Mesothelial cell of epicardium (in vitro differentiated cells): Measurements from ENCODE around the gene HILPDA. TPM values are rescaled to one million over a fixed set of nuclear protein-coding genes. Genes with fewer than 3 reads are reported as not detected.

Experiments
- DNase-seq, 2 experiments: peaks; one replicate each; pipeline ENCODE4 v3.0.0; 2021; ENCODE audit warnings: low spot score in 2 of 2; ENCODE audit not compliant: unreplicated experiment in 2 of 2
- H3K27ac Mint-ChIP-seq: 2 replicates; pipeline ENCODE4 v1.8.0; 2021; ENCODE audit warnings: mixed read lengths
- H3K27me3 Mint-ChIP-seq: 2 replicates; pipeline ENCODE4 v1.8.0; 2021; ENCODE audit warnings: low read depth, mixed read lengths
- H3K36me3 Mint-ChIP-seq: 2 replicates; pipeline ENCODE4 v1.8.0; 2021; ENCODE audit warnings: mixed read lengths
- H3K4me1 Mint-ChIP-seq: 2 replicates; pipeline ENCODE4 v1.8.0; 2021; ENCODE audit warnings: mixed read lengths
- H3K4me3 Mint-ChIP-seq: 2 replicates; pipeline ENCODE4 v1.8.0; 2021; ENCODE audit warnings: mild to moderate bottlenecking, moderate library complexity, mixed read lengths
- H3K9me3 Mint-ChIP-seq: 2 replicates; pipeline ENCODE4 v1.8.0; 2021; ENCODE audit warnings: mixed read lengths
- total RNA-seq: library from RNA; stranded (reverse); gene quantifications from 3 replicates; pipeline ENCODE4 v1.2.1, GENCODE V29; 2021
- TF ChIP-seq, protein P1 (sequence below): fragments of 200-600 bp; sonication (generic); IDR thresholded peaks from one replicate; pipeline ENCODE4 v1.5.0; 2021; ENCODE audit warnings: antibody characterized with exemption; ENCODE audit not compliant: unreplicated experiment

The HILPDA gene
- total RNA-seq, 1 donor from 2014 or later = 25.6 TPM

DNA sequence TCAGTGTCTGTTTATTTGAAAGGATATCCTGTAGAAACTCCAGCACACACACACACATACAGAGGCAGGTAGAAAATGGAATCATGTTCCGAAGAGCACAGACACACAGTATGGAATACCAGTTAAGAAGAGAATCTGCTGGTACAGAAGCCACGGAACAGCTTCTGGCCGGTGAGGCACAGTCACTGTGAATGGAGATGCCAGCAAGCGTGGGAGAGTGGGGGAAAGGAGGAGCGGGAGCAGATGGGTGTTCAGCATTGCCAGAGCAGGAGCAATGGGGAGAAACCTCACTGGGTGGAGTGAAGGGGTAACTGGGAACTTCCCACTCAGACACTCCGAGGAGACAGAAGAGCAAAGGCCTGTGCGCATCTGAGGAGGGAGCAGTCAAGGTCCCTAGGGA, 36.4 kb upstream of the HILPDA start:
- H3K9me3 Mint-ChIP-seq = no peaks in the 10 kb centered on the region
- H3K36me3 Mint-ChIP-seq = no peaks in the 10 kb centered on the region
- DNase-seq = no peak
- no peak overlapping the region for H3K4me3 Mint-ChIP-seq
- no peak overlapping the region for H3K27ac Mint-ChIP-seq
- no peaks in the 10 kb centered on the region for H3K27me3 Mint-ChIP-seq
- peaks cover 9% of the 10 kb centered on the region for H3K4me1 Mint-ChIP-seq
- TF ChIP-seq, protein P1, sequence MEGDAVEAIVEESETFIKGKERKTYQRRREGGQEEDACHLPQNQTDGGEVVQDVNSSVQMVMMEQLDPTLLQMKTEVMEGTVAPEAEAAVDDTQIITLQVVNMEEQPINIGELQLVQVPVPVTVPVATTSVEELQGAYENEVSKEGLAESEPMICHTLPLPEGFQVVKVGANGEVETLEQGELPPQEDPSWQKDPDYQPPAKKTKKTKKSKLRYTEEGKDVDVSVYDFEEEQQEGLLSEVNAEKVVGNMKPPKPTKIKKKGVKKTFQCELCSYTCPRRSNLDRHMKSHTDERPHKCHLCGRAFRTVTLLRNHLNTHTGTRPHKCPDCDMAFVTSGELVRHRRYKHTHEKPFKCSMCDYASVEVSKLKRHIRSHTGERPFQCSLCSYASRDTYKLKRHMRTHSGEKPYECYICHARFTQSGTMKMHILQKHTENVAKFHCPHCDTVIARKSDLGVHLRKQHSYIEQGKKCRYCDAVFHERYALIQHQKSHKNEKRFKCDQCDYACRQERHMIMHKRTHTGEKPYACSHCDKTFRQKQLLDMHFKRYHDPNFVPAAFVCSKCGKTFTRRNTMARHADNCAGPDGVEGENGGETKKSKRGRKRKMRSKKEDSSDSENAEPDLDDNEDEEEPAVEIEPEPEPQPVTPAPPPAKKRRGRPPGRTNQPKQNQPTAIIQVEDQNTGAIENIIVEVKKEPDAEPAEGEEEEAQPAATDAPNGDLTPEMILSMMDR = no peak

DNA sequence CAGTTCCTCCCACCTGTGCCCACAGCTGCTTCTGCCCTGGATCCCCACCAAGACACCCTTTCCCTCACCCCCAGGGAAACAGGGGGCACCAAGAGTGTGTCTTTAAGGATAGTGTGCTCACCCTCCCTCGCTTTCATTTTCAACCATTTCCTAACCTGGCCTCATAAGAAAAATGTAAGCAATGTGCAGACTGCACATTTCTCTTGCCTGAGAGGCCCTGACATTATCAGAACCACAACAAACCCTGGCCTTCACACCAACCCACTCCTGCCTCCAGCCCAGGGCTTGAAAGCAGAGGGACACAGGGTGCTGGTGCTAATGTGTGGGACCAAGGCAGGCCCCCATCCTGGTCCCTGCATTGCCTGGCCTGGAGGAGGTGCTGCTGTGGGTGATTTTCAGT, 34.9 kb upstream of the HILPDA start:
- Mint-ChIP-seq H3K36me3 (no peaks in the 10 kb centered on the region), H3K27ac (peak overlapping the region; percentile 69), H3K27me3 (no peaks in the 10 kb centered on the region), H3K4me3 (no peak overlapping the region), H3K4me1 (peaks cover 9% of the 10 kb centered on the region), H3K9me3 (no peaks in the 10 kb centered on the region)
- no peak for DNase-seq
- TF ChIP-seq, protein P1 = no peak

DNA sequence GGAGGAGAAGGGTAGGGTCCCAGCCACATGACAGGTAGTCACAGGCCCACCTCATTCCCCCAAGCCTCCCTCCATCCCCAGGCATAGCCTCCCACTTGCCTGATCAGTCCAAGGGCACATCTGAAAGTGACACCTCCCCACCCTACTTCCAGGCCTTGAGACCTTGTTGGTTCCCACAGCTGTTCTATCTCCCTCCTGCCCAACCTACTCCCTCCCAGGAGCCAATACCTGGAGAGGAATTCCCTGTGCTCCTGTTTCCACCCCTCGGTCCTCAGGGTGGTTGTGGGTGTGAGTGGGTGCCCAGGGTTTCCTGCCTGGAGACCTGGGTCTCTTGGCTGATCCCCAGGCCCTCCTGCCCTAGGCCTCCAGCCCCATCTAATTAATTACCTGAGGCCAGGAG, 34.3 kb upstream of the HILPDA start:
- no peak overlapping the region for H3K27ac Mint-ChIP-seq
- TF ChIP-seq, protein P1 = no peak
- no peaks in the 10 kb centered on the region for H3K36me3 Mint-ChIP-seq
- H3K4me1 Mint-ChIP-seq = peaks cover 9% of the 10 kb centered on the region
- no peak overlapping the region for H3K4me3 Mint-ChIP-seq
- no peak for DNase-seq
- H3K9me3 Mint-ChIP-seq = no peaks in the 10 kb centered on the region
- H3K27me3 Mint-ChIP-seq = no peaks in the 10 kb centered on the region

DNA sequence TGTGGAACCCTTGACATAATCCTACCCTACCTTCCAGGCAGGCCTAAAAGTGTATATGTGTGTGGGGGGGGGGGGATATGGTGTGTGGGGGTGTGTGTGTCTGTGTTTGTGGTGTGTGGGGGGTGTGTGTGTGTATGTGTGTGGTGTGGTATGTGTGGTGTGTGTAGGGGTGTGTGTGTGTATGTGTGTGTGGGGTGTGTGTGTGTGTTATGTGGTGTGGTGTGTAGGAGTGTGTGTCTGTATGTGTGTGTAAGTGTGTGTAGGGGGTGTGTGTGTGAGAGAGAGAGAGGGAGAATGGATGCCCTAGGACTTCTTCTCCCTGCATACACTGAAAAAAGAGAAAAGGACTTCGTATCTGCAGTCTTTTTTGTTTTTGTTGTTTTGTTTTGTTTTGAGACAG, 33.6 kb upstream of the HILPDA start:
- no peaks in the 10 kb centered on the region for H3K9me3 Mint-ChIP-seq
- no peak for DNase-seq
- no peak overlapping the region for H3K4me3 Mint-ChIP-seq
- H3K36me3 Mint-ChIP-seq = no peaks in the 10 kb centered on the region
- no peak overlapping the region for H3K27ac Mint-ChIP-seq
- H3K27me3 Mint-ChIP-seq = no peaks in the 10 kb centered on the region
- TF ChIP-seq, protein P1 = no peak
- H3K4me1 Mint-ChIP-seq = peaks cover 9% of the 10 kb centered on the region

DNA sequence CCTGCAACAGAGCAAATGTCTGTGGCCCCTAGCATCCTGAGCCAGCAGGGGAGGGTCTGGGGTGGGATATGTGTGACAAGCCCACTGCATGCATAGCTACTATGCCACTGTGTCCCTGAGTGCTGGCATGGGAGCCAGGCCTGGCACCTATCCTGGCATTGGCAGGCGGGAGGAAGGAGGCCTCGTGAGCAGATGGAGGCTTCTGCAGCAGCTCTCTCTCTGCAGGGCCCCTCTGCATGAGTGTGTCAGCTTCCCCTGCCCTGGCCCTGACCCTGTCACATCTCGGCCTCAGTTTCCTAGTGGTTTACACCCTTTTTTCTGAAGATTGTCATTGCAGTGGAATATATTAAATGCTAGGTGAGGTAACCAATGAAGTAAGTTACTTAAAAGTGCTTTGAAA, 32.8 kb upstream of the HILPDA start:
- no peak overlapping the region for H3K4me3 Mint-ChIP-seq
- no peaks in the 10 kb centered on the region for H3K36me3 Mint-ChIP-seq
- DNase-seq = no peak
- H3K9me3 Mint-ChIP-seq = no peaks in the 10 kb centered on the region
- no peaks in the 10 kb centered on the region for H3K27me3 Mint-ChIP-seq
- TF ChIP-seq, protein P1 = no peak
- H3K27ac Mint-ChIP-seq = no peak overlapping the region
- H3K4me1 Mint-ChIP-seq = peaks cover 9% of the 10 kb centered on the region

DNA sequence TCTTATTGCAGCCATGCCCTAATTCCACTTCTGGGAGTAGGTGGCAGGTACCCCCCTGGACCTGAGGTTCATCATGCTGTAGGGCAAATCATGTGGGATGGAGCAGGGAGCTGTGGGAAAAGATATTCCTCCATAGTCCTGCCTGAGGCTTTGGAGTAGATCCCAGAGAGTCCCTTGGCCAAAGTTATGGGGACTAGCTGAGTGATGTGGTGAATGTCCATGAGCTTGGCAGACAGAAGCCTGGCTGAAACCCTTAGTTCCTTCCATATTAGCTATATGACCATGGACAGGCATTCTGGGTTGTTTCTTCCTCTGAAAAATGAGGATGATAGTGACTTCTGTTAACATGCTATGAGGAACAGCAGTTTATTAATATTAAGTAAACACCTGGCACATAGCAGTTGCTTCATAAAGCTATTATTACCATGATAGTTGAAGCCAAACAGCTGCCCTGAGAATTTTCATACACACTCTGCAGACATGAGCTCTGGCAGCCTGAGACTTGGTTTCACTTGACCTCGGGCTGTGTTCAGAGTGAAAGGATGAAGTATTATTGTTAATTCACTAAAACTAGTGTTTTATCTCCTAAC, 30.9 kb upstream of the HILPDA start:
- peaks cover 9% of the 10 kb centered on the region for H3K4me1 Mint-ChIP-seq
- H3K4me3 Mint-ChIP-seq = no peak overlapping the region
- no peaks in the 10 kb centered on the region for H3K36me3 Mint-ChIP-seq
- DNase-seq = no peak
- no peaks in the 10 kb centered on the region for H3K27me3 Mint-ChIP-seq
- H3K9me3 Mint-ChIP-seq = no peaks in the 10 kb centered on the region
- TF ChIP-seq, protein P1 = no peak
- H3K27ac Mint-ChIP-seq = no peak overlapping the region
